ENCODE results near the gene CRKL.
"Not testable (repeated sequence)": the region's sequence is repeated elsewhere in the genome, so short reads cannot be mapped to it uniquely, and the experiment has no call there.

Gene CRKL

DNA sequence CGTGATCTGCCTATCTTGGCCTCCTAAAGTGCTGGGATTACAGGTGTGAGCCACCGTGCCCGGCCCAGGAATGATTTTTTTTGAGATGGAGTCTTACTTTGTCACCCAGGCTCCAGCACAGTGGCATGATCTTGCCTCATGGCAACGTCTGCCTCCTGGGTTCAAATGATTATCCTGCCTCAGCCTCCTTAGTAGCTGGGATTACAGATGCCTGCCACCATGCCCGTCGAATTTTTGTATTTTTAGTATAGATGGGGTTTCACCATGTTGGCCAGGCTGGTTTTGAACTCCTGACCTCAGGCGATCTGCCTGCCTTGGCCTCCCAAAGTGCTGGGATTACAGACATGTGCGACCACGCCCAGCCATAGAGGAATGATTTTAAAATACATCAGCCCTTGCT, 17.8 kb downstream of the CRKL start:
- DNase-seq (ENCODE audit: low read depth): not testable (repeated sequence)

DNA sequence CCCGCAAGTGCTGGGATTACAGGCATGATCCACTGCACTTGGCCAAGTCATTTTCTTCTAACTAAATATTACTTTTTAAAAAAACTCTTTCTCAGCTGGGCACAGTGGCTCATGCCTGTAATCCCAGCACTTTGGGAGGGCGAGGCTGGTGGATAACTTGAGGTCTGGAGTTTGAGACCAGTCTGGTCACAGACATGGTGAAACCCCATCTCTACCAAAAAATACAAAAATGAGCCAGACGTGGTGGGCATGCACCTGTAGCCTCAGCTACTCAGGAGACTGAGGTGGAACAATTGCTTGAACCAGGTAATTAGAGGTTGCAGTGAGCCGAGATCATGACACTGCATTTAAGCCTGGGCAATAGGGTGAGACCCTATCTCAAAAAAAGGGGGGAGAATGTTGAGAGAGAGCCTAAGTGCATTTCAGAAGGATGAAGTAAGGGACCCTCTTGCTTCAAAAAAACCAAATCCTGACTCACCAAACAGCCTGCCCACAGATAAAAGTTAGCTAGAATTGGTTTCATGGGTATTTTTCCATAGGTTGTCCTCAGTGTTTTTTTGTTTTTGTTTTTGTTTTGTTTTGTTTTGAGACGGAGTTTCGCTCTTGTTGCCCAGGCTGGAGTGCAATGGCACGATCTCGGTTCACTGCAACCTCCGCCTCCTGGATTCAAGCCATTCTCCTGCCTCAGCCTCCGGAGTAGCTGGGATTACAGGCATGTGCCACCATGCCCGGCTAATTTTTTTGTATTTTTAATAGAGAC, 18.8 kb downstream of the CRKL start:
- DNase-seq (ENCODE audit: low read depth): not testable (repeated sequence)

DNA sequence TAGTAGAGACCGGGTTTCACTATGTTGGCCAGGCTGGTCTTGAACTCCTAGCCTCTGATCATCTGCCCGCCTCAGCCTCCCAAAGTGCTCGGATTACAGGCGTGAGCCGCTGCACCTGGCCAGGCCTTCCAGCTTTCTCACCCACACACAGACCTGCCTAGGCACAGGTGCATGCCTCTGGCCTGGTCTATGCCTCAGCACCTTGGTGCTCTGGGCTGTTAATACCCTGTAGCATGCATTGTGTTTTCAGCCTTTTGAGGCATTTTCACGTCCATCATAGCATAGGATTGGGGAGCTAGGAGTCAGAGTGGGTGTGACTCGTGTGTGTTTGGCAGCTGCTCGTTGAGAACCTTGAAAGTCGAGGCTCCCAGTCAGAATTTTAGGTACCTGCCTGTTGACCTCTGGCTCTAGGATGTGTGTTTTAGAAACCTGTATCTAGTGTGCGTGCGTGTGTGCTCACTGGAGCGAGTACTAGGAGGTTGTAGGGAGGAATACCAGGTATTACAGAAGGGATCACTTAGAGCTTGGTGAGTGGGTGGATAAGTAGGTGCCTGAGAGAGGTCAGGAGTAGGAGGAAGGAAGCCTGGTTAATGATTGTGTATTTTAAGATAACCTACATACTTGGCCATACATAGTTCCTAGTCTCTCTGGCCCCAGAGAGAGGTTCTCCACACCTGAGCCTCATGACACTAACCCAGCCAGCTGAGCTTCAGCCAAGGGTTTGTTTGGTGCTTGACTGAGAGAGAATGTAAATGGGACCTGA, 20.0 kb downstream of the CRKL start:
- DNase-seq (ENCODE audit: low read depth): no peak

DNA sequence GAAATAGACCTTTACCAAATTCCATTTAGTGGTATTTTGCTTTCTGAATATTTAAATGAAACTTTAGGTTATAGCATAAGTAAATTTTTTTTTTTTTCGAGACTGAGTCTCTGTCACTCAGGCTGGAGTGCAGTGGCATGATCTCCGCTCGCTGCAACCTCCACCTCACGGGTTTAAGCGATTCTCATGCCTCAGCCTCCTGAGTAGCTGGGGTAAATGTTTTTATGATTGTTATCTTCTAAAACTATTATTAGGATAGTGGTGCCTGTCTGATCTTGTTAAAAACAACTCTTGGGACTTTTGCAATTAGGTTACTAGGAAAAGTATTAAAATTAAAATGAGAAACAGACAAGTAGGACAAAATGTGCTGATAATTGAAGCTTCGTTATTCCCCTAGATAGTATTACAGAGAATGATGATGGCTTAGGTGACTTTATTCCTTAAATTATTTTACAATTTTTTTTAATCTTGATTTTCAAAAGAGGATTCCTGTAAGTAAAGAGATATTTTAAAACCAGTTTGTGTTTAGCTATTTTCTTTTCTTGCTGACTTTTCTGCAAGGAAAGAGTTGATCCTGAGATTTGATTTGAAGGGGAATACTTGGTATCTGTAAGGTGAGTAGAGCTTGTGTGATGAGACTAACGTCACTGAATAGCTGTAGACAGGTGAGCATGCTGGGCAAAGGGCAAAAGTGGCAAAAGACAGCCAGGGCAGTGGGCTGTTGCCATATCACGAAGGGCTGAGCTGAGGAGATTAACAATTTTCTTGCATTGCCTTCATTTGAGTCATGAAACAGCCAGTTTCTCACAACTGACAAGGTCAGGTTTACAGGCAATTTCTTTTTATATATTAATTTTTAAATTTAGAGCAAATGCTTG, 20.8 kb downstream of the CRKL start:
- DNase-seq (ENCODE audit: low read depth): no peak

DNA sequence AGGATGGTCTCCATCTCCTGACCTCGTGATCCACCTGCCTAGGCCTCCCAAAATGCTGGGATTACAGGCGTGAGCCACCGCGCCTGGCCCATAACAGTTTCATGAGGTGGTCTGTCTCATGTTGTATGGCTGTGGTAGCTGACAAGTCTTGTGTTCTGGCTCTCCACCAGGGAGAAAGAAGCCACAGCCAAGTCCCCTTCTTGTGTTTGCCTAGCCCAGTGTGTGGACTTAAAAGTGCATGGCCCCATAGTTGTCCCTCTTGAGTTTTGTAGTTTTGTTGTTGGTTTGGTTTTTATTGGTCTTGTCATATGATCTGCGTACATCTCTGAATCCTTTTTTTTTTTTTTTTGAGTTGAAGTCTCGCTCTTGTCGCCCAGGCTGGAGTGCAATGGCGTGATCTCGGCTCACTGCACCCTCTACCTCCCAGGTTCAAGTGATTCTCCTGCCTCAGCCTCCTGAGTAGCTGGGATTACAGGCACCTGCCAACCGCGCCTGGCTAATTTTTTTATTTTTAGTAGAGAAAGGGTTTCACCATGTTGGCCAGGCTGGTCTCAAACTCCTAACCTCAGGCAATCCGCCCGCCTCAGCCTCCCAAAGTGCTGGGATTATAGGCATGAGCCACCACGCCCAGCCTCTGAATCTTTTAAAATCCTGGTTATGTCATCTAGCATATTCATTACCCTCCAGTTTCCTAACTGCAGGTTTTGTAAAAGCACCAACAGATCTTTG, 22.4 kb downstream of the CRKL start:
- DNase-seq (ENCODE audit: low read depth): not testable (repeated sequence)

GRCh38 chr22:20940186-20940651, 23.0 kb downstream of the CRKL start:
- DNase-seq (ENCODE audit: low read depth): peak; percentile 66

- DNase-seq (ENCODE audit: low read depth): no peak
Observed at GRCh38 chr22:20940904-20941385, 23.7 kb downstream of the CRKL start.

- DNase-seq (ENCODE audit: low read depth): not testable (repeated sequence)
Observed at GRCh38 chr22:20942203-20942902, 25.1 kb downstream of the CRKL start.

DNA sequence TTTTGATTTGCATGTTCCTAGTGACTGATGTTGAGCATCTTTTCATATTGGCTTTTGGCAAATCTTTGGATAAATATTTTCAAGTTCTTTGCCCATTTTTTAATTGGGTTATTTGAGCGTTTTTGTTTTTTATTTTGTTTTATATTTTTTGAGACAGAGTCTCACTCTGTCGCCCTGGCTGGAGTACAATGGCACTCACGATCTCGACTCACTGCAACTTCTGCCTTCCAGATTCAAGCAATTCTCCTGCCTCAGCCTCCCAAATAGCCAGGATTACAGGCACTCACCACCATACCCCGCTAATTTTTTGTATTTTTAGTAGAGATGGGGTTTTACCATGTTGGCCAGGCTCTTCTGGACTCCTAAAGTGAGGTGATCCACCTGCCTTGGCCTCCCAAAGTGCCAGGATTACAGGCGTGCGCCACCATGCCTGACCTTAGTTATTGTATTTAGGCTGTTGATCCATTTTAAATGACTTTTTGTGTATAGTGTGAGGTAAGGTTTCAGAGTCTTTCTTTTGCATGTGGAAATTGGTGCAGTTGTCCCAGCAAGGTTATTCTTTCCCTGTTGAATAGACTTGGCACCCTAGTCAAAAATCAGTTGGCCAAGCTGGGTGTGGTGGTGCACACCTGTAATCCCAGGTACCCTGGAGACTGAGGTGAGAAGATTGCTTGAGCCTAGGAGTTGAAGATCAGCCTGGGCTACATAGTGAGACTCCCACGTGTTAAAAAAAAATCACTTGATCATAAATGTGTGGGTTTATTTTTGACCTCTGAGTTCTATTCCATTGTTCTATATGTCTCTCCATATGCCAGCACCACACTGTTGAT, 26.1 kb downstream of the CRKL start:
- no peak for DNase-seq (ENCODE audit: low read depth)

DNA sequence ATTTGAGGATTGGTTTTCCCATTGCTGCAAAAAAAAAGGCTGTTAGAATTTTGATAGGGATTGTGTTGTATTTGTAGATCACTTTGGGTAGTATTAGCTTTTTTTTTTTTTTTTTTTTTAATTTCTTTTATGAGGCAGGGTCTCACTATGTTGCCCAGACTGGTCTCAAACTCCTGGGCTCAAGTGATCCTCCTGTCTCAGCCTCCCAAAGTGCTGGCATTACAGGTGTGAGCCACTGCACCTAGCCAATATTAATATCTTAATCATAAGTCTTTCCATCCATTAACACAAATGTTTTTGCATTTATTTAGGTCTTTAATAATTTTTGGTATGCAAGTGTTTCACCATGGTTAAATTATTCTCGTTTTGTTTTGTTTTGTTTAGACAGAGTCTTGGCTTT, 26.8 kb downstream of the CRKL start:
- no peak for DNase-seq (ENCODE audit: low read depth)

DNA sequence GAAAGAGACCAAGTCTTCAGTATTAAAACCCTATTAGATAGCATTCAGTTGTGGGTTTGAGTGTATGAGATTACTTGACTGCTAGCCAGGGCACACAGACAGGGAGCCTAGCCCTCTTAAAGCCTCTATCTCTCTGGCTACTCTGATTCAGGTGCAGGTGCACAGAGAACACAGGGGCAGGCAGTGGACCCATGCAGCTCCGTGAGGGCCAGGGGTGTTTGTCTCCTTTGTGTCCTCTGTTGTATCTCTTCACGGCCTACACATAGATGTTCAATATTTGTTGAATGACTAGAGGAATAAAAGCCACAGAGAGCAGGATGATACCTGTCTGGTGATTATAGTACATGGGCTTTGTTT, 28.3 kb downstream of the CRKL start:
- no peak for DNase-seq (ENCODE audit: low read depth)

- no peak for DNase-seq (ENCODE audit: low read depth)
Observed at GRCh38 chr22:20946080-20946986, 29.1 kb downstream of the CRKL start.

DNA sequence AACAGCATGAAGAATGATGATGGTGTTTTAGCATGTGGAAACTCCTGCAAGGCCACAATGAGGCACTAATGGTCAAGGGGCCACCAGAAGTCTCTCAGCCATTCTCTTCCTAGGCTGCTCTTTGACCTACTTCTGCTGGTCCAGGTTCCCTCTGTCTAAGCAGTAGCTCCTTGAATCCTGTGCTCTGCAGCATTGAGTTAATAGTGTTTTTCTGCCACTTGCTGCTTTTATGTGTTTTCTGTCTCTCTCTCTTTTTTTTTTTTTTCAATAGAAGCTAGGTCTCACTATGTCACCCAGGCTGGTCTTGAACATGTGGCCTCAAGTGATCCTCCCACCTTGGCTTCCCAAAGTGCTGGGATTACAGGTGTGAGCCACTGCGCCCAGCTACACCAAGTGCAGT, 29.8 kb downstream of the CRKL start:
- DNase-seq (ENCODE audit: low read depth): no peak

GRCh38 chr22:20948450-20948849, 31.2 kb downstream of the CRKL start:
- DNase-seq (ENCODE audit: low read depth): no peak

- DNase-seq (ENCODE audit: low read depth): no peak
Observed at GRCh38 chr22:20948989-20949388, 31.8 kb downstream of the CRKL start.

- DNase-seq (ENCODE audit: low read depth): no peak
Observed at GRCh38 chr22:20949698-20950183, 32.5 kb downstream of the CRKL start.

GRCh38 chr22:20951151-20951931, 34.1 kb downstream of the CRKL start:
- no peak for DNase-seq (ENCODE audit: low read depth)

DNA sequence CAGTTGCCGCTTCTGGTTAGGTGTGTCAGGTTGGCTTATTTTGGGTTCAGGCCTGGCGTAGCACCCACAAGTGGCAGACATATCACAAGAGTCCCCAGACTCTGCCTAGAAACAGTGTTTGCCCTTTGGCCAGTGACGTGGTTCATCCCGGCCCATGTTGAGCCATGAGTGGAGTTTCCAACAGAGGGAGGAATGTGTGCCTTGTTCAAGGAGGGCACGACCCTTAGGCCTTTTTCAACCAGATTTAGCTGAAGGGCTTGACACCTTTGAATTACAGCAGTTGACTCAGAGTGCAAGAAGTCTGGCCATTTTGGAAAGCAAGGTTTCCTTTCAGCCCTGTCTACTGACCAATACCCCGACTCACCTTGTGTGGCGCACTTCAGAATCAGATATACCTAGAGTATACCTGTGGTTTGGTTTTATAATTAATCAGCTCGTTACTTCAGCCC, 34.7 kb downstream of the CRKL start:
- DNase-seq (ENCODE audit: low read depth): no peak
